ENCODE data around the gene LRRC45. TPM values are rescaled to one million over a fixed set of nuclear protein-coding genes. Genes with fewer than 3 reads are reported as not detected.

LRRC45 gene
- total RNA-seq, 1 experiment from 2014 or later: 38.1 TPM

DNA sequence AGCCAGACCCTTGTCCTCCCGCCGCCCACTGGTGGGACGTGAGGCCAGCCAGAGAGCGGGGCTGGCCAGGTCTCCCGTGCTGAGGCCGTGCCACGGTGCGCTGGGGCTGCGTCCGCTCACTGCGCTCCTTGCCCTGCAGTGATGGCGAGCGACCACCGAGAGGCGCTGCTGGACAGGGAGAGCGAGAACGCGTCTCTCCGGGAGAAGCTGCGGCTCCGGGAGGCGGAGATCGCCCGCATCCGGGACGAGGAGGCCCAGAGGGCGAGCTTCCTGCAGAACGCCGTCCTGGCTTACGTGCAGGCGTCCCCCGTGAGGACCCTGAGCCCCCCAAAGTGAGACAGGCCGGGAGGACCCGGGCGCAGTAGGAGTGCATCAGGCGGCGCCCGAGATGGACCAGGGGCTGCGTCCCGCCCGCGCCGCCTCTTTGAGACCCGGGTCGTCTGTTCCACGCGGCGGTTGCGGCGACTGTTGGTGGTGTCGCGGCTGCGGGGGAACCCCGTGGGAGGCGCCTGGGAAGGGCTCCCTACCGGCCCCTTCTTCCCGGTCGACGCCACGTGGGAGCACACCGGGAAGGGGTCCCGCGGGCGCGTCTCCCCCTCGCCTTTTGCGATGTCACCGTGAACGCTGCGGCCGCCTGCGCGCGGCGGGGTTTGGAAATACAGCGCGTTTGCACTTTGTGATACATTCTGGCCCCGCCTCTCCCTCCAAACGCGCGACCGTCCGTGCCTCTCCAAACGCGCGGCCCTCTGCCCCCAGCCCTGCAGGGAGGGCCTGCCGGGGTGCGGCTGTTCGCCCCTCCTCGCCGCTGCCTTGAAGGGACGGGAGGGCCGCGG, 7.6 kb downstream of the LRRC45 start (continued):
- TF ChIP-seq, protein P1, sequence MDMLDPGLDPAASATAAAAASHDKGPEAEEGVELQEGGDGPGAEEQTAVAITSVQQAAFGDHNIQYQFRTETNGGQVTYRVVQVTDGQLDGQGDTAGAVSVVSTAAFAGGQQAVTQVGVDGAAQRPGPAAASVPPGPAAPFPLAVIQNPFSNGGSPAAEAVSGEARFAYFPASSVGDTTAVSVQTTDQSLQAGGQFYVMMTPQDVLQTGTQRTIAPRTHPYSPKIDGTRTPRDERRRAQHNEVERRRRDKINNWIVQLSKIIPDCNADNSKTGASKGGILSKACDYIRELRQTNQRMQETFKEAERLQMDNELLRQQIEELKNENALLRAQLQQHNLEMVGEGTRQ (CRISPR knock-in tag; IDR thresholded peaks at IDR 0.05): no peak
- TF ChIP-seq KAT7 (CRISPR knock-in tag; IDR thresholded peaks at IDR 0.05; ENCODE audit: borderline replicate concordance): no peak
- TF ChIP-seq, protein P2, sequence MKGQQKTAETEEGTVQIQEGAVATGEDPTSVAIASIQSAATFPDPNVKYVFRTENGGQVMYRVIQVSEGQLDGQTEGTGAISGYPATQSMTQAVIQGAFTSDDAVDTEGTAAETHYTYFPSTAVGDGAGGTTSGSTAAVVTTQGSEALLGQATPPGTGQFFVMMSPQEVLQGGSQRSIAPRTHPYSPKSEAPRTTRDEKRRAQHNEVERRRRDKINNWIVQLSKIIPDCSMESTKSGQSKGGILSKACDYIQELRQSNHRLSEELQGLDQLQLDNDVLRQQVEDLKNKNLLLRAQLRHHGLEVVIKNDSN (CRISPR knock-in tag; IDR thresholded peaks at IDR 0.05): no peak
- TF ChIP-seq, protein P3, sequence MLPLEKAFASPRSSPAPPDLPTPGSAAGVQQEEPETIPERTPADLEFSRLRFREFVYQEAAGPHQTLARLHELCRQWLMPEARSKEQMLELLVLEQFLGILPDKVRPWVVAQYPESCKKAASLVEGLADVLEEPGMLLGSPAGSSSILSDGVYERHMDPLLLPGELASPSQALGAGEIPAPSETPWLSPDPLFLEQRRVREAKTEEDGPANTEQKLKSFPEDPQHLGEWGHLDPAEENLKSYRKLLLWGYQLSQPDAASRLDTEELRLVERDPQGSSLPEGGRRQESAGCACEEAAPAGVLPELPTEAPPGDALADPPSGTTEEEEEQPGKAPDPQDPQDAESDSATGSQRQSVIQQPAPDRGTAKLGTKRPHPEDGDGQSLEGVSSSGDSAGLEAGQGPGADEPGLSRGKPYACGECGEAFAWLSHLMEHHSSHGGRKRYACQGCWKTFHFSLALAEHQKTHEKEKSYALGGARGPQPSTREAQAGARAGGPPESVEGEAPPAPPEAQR (CRISPR knock-in tag; IDR thresholded peaks at IDR 0.05): no peak
- TF ChIP-seq FOXK1 (CRISPR knock-in tag; IDR thresholded peaks at IDR 0.05): 0 out of 2 replicates have a peak, but pooled peaks have one; percentile 20
- TF ChIP-seq MXD4 (CRISPR knock-in tag; IDR thresholded peaks at IDR 0.05; ENCODE audit: borderline replicate concordance): no peak
- no peak for TF ChIP-seq ZNF423 (CRISPR knock-in tag; IDR thresholded peaks at IDR 0.05)
- TF ChIP-seq, protein P4, sequence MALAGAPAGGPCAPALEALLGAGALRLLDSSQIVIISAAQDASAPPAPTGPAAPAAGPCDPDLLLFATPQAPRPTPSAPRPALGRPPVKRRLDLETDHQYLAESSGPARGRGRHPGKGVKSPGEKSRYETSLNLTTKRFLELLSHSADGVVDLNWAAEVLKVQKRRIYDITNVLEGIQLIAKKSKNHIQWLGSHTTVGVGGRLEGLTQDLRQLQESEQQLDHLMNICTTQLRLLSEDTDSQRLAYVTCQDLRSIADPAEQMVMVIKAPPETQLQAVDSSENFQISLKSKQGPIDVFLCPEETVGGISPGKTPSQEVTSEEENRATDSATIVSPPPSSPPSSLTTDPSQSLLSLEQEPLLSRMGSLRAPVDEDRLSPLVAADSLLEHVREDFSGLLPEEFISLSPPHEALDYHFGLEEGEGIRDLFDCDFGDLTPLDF (CRISPR knock-in tag; IDR thresholded peaks at IDR 0.05): no peak
- TF ChIP-seq, protein P5, sequence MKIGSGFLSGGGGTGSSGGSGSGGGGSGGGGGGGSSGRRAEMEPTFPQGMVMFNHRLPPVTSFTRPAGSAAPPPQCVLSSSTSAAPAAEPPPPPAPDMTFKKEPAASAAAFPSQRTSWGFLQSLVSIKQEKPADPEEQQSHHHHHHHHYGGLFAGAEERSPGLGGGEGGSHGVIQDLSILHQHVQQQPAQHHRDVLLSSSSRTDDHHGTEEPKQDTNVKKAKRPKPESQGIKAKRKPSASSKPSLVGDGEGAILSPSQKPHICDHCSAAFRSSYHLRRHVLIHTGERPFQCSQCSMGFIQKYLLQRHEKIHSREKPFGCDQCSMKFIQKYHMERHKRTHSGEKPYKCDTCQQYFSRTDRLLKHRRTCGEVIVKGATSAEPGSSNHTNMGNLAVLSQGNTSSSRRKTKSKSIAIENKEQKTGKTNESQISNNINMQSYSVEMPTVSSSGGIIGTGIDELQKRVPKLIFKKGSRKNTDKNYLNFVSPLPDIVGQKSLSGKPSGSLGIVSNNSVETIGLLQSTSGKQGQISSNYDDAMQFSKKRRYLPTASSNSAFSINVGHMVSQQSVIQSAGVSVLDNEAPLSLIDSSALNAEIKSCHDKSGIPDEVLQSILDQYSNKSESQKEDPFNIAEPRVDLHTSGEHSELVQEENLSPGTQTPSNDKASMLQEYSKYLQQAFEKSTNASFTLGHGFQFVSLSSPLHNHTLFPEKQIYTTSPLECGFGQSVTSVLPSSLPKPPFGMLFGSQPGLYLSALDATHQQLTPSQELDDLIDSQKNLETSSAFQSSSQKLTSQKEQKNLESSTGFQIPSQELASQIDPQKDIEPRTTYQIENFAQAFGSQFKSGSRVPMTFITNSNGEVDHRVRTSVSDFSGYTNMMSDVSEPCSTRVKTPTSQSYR (CRISPR knock-in tag; IDR thresholded peaks at IDR 0.05): no peak
- TF ChIP-seq TEAD4 (CRISPR knock-in tag; IDR thresholded peaks at IDR 0.05): no peak
- TF ChIP-seq NR3C1 (CRISPR knock-in tag; conservative IDR thresholded peaks at IDR 0.05; ENCODE audit: low read depth): no peak
- TF ChIP-seq ZNF671 (CRISPR knock-in tag; IDR thresholded peaks at IDR 0.05): no peak
- TF ChIP-seq, protein P6, sequence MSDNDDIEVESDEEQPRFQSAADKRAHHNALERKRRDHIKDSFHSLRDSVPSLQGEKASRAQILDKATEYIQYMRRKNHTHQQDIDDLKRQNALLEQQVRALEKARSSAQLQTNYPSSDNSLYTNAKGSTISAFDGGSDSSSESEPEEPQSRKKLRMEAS (CRISPR knock-in tag; IDR thresholded peaks at IDR 0.05): peak; percentile 30
- TF ChIP-seq TEAD1 (CRISPR knock-in tag; IDR thresholded peaks at IDR 0.05): no peak; the same call in 1 of the 2 replicates
- TF ChIP-seq ATF1 (CRISPR knock-in tag; IDR thresholded peaks at IDR 0.05): no peak
- TF ChIP-seq CTCF (IDR thresholded peaks at IDR 0.05): peak; percentile 85
- no peak for TF ChIP-seq PREB (CRISPR knock-in tag; IDR thresholded peaks at IDR 0.05; ENCODE audit: borderline replicate concordance)
- TF ChIP-seq, protein P7, sequence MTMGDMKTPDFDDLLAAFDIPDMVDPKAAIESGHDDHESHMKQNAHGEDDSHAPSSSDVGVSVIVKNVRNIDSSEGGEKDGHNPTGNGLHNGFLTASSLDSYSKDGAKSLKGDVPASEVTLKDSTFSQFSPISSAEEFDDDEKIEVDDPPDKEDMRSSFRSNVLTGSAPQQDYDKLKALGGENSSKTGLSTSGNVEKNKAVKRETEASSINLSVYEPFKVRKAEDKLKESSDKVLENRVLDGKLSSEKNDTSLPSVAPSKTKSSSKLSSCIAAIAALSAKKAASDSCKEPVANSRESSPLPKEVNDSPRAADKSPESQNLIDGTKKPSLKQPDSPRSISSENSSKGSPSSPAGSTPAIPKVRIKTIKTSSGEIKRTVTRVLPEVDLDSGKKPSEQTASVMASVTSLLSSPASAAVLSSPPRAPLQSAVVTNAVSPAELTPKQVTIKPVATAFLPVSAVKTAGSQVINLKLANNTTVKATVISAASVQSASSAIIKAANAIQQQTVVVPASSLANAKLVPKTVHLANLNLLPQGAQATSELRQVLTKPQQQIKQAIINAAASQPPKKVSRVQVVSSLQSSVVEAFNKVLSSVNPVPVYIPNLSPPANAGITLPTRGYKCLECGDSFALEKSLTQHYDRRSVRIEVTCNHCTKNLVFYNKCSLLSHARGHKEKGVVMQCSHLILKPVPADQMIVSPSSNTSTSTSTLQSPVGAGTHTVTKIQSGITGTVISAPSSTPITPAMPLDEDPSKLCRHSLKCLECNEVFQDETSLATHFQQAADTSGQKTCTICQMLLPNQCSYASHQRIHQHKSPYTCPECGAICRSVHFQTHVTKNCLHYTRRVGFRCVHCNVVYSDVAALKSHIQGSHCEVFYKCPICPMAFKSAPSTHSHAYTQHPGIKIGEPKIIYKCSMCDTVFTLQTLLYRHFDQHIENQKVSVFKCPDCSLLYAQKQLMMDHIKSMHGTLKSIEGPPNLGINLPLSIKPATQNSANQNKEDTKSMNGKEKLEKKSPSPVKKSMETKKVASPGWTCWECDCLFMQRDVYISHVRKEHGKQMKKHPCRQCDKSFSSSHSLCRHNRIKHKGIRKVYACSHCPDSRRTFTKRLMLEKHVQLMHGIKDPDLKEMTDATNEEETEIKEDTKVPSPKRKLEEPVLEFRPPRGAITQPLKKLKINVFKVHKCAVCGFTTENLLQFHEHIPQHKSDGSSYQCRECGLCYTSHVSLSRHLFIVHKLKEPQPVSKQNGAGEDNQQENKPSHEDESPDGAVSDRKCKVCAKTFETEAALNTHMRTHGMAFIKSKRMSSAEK (CRISPR knock-in tag; IDR thresholded peaks at IDR 0.05; ENCODE audit: borderline replicate concordance): no peak
- TF ChIP-seq CBFB (CRISPR knock-in tag; IDR thresholded peaks at IDR 0.05; ENCODE audit: low read depth): no peak
- TF ChIP-seq ZBTB43 (CRISPR knock-in tag; IDR thresholded peaks at IDR 0.05): no peak
- no peak for TF ChIP-seq ZNF219 (CRISPR knock-in tag; IDR thresholded peaks at IDR 0.05; ENCODE audit: borderline replicate concordance)
- no peak for TF ChIP-seq ELF4 (CRISPR knock-in tag; IDR thresholded peaks at IDR 0.05; ENCODE audit: low read depth)

Data from WTC11 (cell line).